Pancreas (tissue), 10 donors: ENCODE results near the gene SMURF1. TPM values are rescaled to one million over a fixed set of nuclear protein-coding genes. Genes with fewer than 3 reads are reported as not detected.
A peak's percentile ranks its signal among the peaks of the same experiment; 100 is the strongest.

Experiments
- ATAC-seq, 4 donors: fragments of 200-7000 bp; cut with Tn5 transposase; one replicate each; pipeline versions ENCODE4 v1.8.0 to v1.9.1; 2020; ENCODE audit warnings: mild to moderate bottlenecking in 4 of 4, moderate library complexity in 4 of 4
- DNase-seq, 6 donors: peaks; one replicate each; pipeline ENCODE4 v3.0.0-alpha.2; 2020
- FAIRE-seq: peaks from 2 replicates; lab custom pipeline; 2012; peaks lifted over from hg19 to GRCh38; lab: Jason Lieb, UNC
- H3K27ac ChIP-seq, 4 donors: fragments of 200-600 bp; sonication (generic); 1 replicate in 3 of 4; 2 replicates in 1 of 4; pipeline versions ENCODE4 v1.5.0 to v1.8.0; 2020
- H3K27me3 ChIP-seq, 4 donors: fragments of 200-600 bp; one replicate each; pipeline ENCODE4 v1.8.0; 2021
- H3K36me3 ChIP-seq, 3 donors: fragments of 200-600 bp; sonication (generic) in 1 of 3; one replicate each; pipeline versions ENCODE4 v1.5.0 to v1.8.0; 2020 to 2021
- H3K4me1 ChIP-seq, 3 donors: fragments of 200-600 bp; one replicate each; pipeline ENCODE4 v1.8.0; 2021
- H3K4me3 ChIP-seq, 4 donors: fragments of 200-600 bp; sonication (generic) in 2 of 4; one replicate each; pipeline versions ENCODE4 v1.5.0 to v1.8.0; 2020 to 2021
- H3K9me3 ChIP-seq, 4 donors: fragments of 200-600 bp; one replicate each; pipeline ENCODE4 v1.8.0; 2021
- CTCF ChIP-seq, 4 donors: fragments of 200-600 bp; sonication (generic) in 3 of 4; IDR thresholded peaks; one replicate each; pipeline versions ENCODE4 v1.5.0 to v1.8.0; 2021; ENCODE audit warnings: antibody characterized with exemption in 4 of 4
- WGBS, 2 donors: extraction: QIAGEN DNeasy Blood & Tissue Kit; methylation state at CpG; one replicate each; pipeline ENCODE4 v1.1.7; 2013; 5-methylcytosine and 5-hydroxymethylcytosine counted together
- intact Hi-C, 3 donors: fragments of 100-400 bp; cut with DNase I; formaldehyde crosslinking; loops; one replicate each; pipeline versions ENCODE4 v1.11.1 to v1.14.2; 2022
- polyA plus RNA-seq, 2 donors: library from polyadenylated mRNA; stranded (reverse); fragments of 200-250 nt; gene quantifications; one replicate each; pipeline ENCODE4 v1.2.3, GENCODE V29; 2013
- total RNA-seq, 6 donors: library from RNA; stranded (reverse); fragmentation: NEBNext Ultra II Directional in 4 of 6; extraction: Animal tissue kit (Norgen Biotek cat#: 25700) in 4 of 6; gene quantifications; one replicate each; pipeline versions ENCODE4 v1.2.1 to v1.2.4, GENCODE V29; 2021 to 2023
- donor health status: healthy with polysubstance abuse.
- donor health status: DM: no; HTN: no; CAD: no; lungs with moderate emphysema.
- donor health status: DM: no; HTN: no; CAD: no.
- donor health status: control.
- donor health status: control.
- donor health status: Bipolar disorder and iron deficiency.
- donor health status: DM: yes; HTN: yes; CAD: no.
- donor health status: DM: no; HTN: no; CAD: no.
- donor health status: DM: no; HTN: no; CAD: no.
- donor health status: DM: yes; HTN: yes; CAD: no.

The SMURF1 gene
- total and polyA plus RNA-seq, 8 donors: 7.6 to 22.7 (median 14.1) TPM

GRCh38 chr7:99001482-99002147, 142.3 kb downstream of the SMURF1 start:
- no peak for FAIRE-seq
- Histone ChIP-seq H3K27me3 (no peaks in the 10 kb centered on the region), H3K9me3 (no peaks in the 10 kb centered on the region), H3K4me1 (no peaks in the 10 kb centered on the region), H3K27ac (no peak overlapping the region), H3K4me3 (no peak overlapping the region), H3K36me3 (peaks cover 0 to 46% (median 4%) of the 10 kb centered on the region in 3 donors)
- intact Hi-C loops: no loop called here
- no peak for TF ChIP-seq CTCF (IDR thresholded peaks at IDR 0.05)
- peak in 1 of 4 donors; percentile 44 for ATAC-seq
- DNase-seq: peak in 1 of 6 donors; percentile 23
- 77 to 80% methylated on average over 10 of the region's 10 CpGs for WGBS, 2 donors

DNA sequence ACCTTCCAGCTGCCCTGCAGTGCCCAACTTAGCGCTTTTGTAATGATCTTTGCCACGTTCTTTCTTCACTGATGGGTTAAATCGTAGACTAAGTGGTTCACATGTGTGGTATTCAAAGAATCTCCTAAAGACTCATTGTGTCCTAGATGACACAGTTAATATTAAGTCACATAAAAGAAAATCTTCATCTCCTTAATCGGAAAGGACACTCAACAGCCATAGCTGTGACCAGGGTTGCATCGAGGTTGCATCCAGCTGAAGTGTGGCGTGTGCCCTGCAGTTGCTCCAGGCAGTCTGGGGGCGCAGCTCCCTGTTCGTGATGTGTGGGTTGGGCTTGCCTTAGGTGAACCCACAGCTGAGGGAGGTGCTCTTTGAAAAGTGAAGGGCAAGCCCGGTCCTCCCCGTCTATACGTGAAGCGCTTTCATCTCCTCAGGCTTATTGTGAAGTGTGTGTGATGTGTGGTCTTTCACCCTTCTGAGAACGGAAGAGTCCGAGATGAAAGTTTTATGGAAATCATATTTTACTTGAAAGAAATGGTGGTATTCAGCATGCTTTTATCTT, 142.9 kb downstream of the SMURF1 start:
- no peak for TF ChIP-seq CTCF (IDR thresholded peaks at IDR 0.05)
- intact Hi-C loops: no loop called here
- ATAC-seq (no peak), FAIRE-seq (no peak), DNase-seq (peak in 1 of 6 donors; percentile 10)
- 91 to 96% methylated on average over 14 of the region's 14 CpGs for WGBS, 2 donors
- H3K4me3 ChIP-seq: no peak overlapping the region
- H3K27me3 ChIP-seq: no peaks in the 10 kb centered on the region
- H3K9me3 ChIP-seq: no peaks in the 10 kb centered on the region
- H3K36me3 ChIP-seq: peaks cover 0 to 42% (median 4%) of the 10 kb centered on the region in 3 donors
- no peak overlapping the region for H3K27ac ChIP-seq
- H3K4me1 ChIP-seq: no peaks in the 10 kb centered on the region

DNA sequence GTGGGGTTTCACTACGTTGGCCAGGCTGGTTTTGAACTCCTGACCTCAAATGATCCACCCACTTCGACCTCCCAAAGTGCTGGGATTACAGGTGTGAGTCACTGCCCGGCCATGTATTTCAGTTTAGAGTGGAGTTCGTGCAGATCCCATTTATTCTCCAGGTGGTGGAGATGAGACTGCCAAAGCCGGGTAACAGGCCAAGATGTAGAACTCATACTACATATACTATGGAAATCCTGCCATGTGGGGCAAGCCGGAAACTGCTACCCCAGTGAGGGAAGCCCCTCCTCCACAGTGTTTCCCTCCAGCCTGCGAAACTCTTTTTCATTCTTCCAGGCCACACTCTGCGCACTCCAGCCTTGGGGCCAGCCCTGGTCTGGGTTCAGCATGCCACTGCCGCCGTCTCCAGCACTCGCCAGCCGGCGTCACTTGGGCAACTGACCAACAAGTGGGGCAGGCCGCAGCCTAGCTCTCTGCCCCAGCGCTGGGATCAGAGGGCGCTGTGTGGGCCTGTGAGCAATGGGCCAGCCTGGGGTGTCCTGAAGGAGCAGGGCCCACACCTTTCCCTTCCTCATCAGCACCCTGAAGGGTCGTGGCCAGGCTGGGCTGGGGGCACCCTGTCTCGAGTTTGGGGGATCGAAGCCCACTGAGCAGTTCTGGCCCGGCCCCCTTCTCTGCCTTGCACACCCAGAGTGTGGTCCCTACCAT, 143.6 kb downstream of the SMURF1 start:
- intact Hi-C loops: no loop called here
- no peak overlapping the region for H3K27ac ChIP-seq
- no peaks in the 10 kb centered on the region for H3K9me3 ChIP-seq
- no peak for TF ChIP-seq CTCF (IDR thresholded peaks at IDR 0.05)
- no peak for FAIRE-seq
- no peak overlapping the region for H3K4me3 ChIP-seq
- DNase-seq: peak in 1 of 6 donors; percentile 44
- no peaks in the 10 kb centered on the region for H3K4me1 ChIP-seq
- H3K27me3 ChIP-seq: no peaks in the 10 kb centered on the region
- 92 to 95% methylated on average over 20 of the region's 20 CpGs for WGBS, 2 donors
- ATAC-seq: no peak
- peaks cover 0 to 38% (median 4%) of the 10 kb centered on the region in 3 donors for H3K36me3 ChIP-seq

GRCh38 chr7:98998821-98999725, 144.8 kb downstream of the SMURF1 start:
- no peak overlapping the region for H3K4me3 ChIP-seq
- no peak overlapping the region for H3K27ac ChIP-seq
- no peak for TF ChIP-seq CTCF (IDR thresholded peaks at IDR 0.05)
- intact Hi-C loops: no loop called here
- FAIRE-seq: no peak
- H3K4me1 ChIP-seq: no peaks in the 10 kb centered on the region
- H3K9me3 ChIP-seq: no peaks in the 10 kb centered on the region
- DNase-seq: peak in 1 of 6 donors; percentile 26
- no peaks in the 10 kb centered on the region for H3K27me3 ChIP-seq
- H3K36me3 ChIP-seq: peaks cover 2 to 39% (median 4%) of the 10 kb centered on the region in 3 donors
- peak in 1 of 4 donors; percentile 23 for ATAC-seq
- 75 to 77% methylated on average over 10 of the region's 10 CpGs for WGBS, 2 donors
